Measurements from ENCODE around the gene MYL3.

The MYL3 gene

DNA sequence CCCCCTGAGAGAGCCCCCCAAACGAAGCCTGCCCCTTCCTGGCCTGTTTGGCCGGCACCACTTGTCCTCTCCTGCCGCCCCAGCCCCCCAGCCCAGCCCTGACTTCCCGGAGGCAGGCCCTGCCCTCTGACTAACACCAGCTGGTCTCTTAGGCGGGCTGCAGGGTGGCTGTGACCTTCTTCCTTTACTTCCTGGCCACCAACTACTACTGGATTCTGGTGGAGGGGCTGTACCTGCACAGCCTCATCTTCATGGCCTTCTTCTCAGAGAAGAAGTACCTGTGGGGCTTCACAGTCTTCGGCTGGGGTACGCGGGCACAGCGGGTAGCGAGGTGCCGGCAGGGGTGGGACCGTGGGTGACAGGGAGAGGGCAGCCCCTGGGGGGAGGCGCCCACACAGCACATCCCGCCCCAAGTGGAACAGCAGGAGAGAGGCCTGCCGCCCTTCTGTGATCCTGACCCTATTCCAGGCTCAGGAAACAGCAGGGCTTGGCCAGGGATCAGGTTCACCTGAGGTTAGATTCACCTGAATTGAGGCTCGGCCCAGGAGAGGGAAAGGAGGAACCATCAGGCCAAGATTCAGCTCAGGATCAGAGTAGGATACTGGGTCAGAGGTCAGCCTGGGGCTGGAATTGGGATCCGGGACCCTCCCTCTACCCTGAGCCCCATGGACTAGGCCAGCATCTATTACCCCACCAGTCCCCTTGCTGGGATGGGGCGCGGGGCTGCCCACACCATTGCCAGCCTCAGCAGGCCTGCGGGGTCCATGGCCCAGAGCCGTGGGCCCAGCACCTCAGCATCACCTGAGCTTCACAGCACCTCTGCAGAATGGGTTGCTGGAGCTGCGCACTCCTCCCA, 36.1 kb upstream of the MYL3 start:
- no peak for DNase-seq

- peak; percentile 53 for DNase-seq
These were observed 35.3 kb upstream of the MYL3 start for GRCh38 chr3:46898321-46899150.

- DNase-seq = peak; percentile 73
These were observed 34.6 kb upstream of the MYL3 start for GRCh38 chr3:46897829-46898320.

GRCh38 chr3:46897031-46897430, 33.8 kb upstream of the MYL3 start:
- DNase-seq = no peak

GRCh38 chr3:46896386-46896785, 33.1 kb upstream of the MYL3 start:
- no peak for DNase-seq

DNA sequence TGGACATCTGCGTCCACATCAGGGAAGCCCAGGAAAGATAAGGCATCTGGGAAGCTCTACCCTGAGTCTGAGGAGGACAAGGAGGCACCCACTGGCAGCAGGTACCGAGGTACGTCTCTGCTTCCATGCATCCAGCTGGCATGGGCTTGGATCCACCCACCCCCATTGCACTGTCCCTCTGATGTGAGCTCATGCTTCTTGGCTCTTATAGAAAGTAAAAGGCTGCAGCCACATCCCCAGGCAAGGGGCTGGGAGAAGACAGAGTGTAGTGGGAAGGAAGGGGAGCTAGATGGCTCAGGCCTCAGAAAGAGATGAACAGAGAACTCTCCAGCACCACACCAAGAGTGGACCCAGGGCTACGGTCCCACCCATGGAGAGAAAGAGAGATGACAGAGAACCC, 32.5 kb upstream of the MYL3 start:
- no peak for DNase-seq

- peak; percentile 84 for DNase-seq
These were observed 32.0 kb upstream of the MYL3 start for GRCh38 chr3:46895204-46895660.

DNA sequence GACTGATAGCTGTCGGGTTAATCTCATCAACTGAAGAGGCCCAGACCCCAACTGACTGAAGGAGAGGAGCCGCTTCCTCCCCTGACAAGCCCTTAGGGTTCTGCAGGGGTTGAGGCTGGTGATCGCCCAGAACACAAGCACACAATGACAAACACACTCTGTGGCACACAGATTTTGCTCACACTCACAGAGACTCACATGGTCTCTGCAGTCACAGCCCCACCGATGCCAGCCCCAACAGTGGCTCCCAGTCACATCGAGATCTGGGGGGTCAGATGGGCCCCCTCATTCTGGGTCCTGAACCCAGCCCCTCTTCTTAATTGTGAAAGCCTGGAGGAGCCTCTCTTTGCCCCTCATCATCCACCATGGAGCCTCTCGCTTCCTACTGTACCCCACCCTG, 31.0 kb upstream of the MYL3 start:
- no peak for DNase-seq

DNA sequence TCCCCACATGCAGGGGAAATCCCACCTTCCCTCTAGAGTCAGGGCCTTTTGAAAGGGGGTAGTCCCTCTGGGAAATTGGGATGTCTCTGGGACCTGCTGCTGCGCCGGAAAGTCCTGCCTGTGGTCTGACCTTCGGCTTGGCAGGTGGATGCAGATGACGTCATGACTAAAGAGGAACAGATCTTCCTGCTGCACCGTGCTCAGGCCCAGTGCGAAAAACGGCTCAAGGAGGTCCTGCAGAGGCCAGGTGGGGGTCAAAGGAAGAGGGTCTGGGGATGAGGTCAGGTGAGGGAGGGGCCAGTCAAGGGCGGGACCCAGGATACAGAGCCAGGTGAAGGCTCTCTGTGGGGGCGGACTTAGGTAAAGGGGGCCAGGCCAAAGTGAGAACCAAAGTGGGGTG, 30.5 kb upstream of the MYL3 start:
- no peak for DNase-seq

- no peak for DNase-seq
These were observed 30.0 kb upstream of the MYL3 start for GRCh38 chr3:46893146-46893748.

- peak; percentile 84 for DNase-seq
These were observed 29.3 kb upstream of the MYL3 start for GRCh38 chr3:46892285-46893145.

GRCh38 chr3:46891132-46891531, 27.9 kb upstream of the MYL3 start:
- no peak for DNase-seq

- DNase-seq = no peak
These were observed 26.9 kb upstream of the MYL3 start for GRCh38 chr3:46890132-46890531.

- peak; percentile 49 for DNase-seq
These were observed 26.3 kb upstream of the MYL3 start for GRCh38 chr3:46889381-46890110.

DNA sequence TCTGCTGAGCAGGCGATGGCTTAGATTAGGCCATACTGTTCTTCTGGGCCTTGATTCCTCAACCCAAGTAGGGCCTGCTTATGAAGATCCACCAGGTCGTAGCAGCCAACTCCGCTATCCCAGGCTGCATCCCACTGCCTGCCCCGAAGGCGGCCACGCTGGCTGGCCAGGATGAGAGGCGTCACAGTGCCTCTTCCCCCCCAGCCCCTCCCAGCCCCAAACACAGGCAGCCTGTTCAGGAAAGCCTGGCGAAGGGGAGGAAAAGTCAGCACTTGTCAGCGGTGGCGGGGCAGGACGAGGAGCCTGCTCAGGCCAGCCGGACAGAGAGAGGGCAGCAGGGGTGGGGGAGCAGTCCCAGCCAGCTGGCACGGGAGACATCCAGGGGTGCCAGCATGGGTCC, 25.5 kb upstream of the MYL3 start:
- DNase-seq = no peak

GRCh38 chr3:46887980-46888494, 24.8 kb upstream of the MYL3 start:
- no peak for DNase-seq

GRCh38 chr3:46885612-46886011, 22.4 kb upstream of the MYL3 start:
- no peak for DNase-seq

- no peak for DNase-seq
These were observed 21.7 kb upstream of the MYL3 start for GRCh38 chr3:46884929-46885328.

GRCh38 chr3:46884427-46884826, 21.2 kb upstream of the MYL3 start:
- DNase-seq = no peak

GRCh38 chr3:46883830-46884185, 20.6 kb upstream of the MYL3 start:
- DNase-seq = no peak

- peak; percentile 59 for DNase-seq
These were observed 20.0 kb upstream of the MYL3 start for GRCh38 chr3:46883054-46883829.
